ENCODE measurements around the gene HNRNPLL. TPM values are rescaled to one million over a fixed set of nuclear protein-coding genes. Genes with fewer than 3 reads are reported as not detected.
A peak's percentile ranks its signal among the peaks of the same experiment; 100 is the strongest.

The HNRNPLL gene
- polyA plus RNA-seq, 1 of the 3 experiments (the other 2 are of a cell fraction), result 24.4 TPM

DNA sequence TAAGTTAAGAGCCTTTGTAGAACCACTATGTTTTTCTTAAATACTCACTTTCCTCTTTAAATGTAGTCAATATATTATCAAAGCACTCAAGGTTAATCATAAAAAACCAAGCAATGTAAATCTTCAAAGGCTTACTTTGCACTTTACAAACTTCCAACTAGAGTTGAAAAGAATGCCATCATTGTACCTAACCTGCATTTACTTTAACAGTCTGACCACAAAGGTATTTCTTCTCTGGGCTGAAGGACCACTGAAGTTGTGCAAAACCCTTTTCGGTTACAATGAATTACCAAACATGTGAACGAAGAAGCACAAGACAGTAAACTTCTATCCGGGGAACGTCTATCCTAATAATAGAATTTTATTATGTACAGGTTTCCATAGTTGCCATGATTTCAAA, 3.0 kb downstream of the HNRNPLL start (continued):
- no peak for TF ChIP-seq EP300 (IDR thresholded peaks at IDR 0.05; ENCODE audit: borderline replicate concordance in 1 of 2, low read depth in 1 of 2, low read length in 1 of 2)

DNA sequence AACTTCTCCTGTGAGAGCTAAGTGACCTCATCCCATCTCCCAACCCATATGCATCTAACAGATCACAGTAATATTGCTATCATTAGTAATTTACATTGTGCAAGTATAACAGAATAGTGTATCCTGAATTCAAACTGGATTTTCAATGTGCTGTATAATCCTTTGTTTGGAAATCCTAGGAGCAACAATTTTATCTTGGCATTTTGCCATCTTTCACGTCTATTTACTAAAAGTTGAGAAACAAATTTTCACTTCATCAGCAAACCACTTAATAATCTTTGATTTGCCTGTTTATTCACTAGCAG, 3.8 kb downstream of the HNRNPLL start:
- POLR2A ChIA-PET, result interaction anchor here (0.6 to 8.2 kb wide), 2 partner anchors 152 to 235 kb away, joined by 3 to 65 read pairs; partner anchors contain the start of gene SRSF7
- peak overlapping the region in 1 of 2 experiments; percentile 94; a peak in 1 of 4 replicates for H3K4me3 ChIP-seq (ENCODE audit: low read depth in 2 of 2, low read length in 1 of 2)

More for the DNA sequence above, 3.8 kb downstream of the HNRNPLL start:
- H3K9me3 ChIP-seq, result no peaks in the 10 kb centered on the region
- peaks cover 9 to 18% of the 10 kb centered on the region in 2 experiments for H3K4me1 ChIP-seq (ENCODE audit: control insufficient read depth in 1 of 2, insufficient read depth in 2 of 2, low read depth in 1 of 2, low read length in 1 of 2)
- H3K9me2 ChIP-seq, result no peaks in the 10 kb centered on the region
- peaks cover 73% of the 10 kb centered on the region for H4K20me1 ChIP-seq (ENCODE audit: insufficient read depth)
- WGBS (ENCODE audit: low lambda C conversion rate), result 37% methylated on average over 1 of the region's 1 CpG
- no peak overlapping the region for H2AFZ ChIP-seq (ENCODE audit: low read depth)
- CTCF ChIA-PET, result interaction anchor here (0.6 to 17.0 kb wide), 4 partner anchors 17 to 144 kb away, joined by 3 to 308 read pairs (median 4); no protein-coding TSS in a partner anchor
- H3K36me3 ChIP-seq (replicated peaks in 1 of 2; ENCODE audit: control insufficient read depth in 1 of 2, insufficient read depth in 2 of 2, low read length in 1 of 2), result no peaks in the 10 kb centered on the region
- no peak for DNase-seq
- peak overlapping the region; percentile 95; the same call in 1 of the 2 replicates for H3K9ac ChIP-seq
- peak overlapping the region; percentile 74 for H3K4me2 ChIP-seq
- peaks cover 87% of the 10 kb centered on the region for H3K79me2 ChIP-seq (ENCODE audit: insufficient read depth)
- H3K27ac ChIP-seq (ENCODE audit: low read depth in 2 of 2, low read length in 1 of 2), result no peak overlapping the region
- H3F3A ChIP-seq (replicated peaks; ENCODE audit: insufficient read depth), result peaks cover 9% of the 10 kb centered on the region
- TF ChIP-seq GABPA (IDR thresholded peaks at IDR 0.05; ENCODE audit: low read depth) (no peak), FOXM1 (IDR thresholded peaks at IDR 0.05; ENCODE audit: low read depth) (no peak), FOSL2 (IDR thresholded peaks at IDR 0.05; ENCODE audit: borderline replicate concordance, low read depth) (no peak), MEF2A (IDR thresholded peaks at IDR 0.05; ENCODE audit: borderline replicate concordance, low read depth) (no peak), GATA2 (CRISPR knock-in tag; IDR thresholded peaks at IDR 0.05) (no peak), RXRA (IDR thresholded peaks at IDR 0.05; ENCODE audit: borderline replicate concordance, low read depth) (no peak), MXI1 (IDR thresholded peaks at IDR 0.05; ENCODE audit: low read depth, low read length) (no peak), NFIC (IDR thresholded peaks at IDR 0.05; ENCODE audit: borderline replicate concordance) (no peak; the same call in 1 of the 2 replicates), SMC3 (IDR thresholded peaks at IDR 0.05; ENCODE audit: low read depth, low read length) (no peak), TAF1 (IDR thresholded peaks at IDR 0.05; ENCODE audit: borderline replicate concordance, low read depth, low read length) (no peak), FOXJ3 (CRISPR knock-in tag; IDR thresholded peaks at IDR 0.05) (no peak), JUND (IDR thresholded peaks at IDR 0.05) (no peak)
- TF ChIP-seq, protein P1, sequence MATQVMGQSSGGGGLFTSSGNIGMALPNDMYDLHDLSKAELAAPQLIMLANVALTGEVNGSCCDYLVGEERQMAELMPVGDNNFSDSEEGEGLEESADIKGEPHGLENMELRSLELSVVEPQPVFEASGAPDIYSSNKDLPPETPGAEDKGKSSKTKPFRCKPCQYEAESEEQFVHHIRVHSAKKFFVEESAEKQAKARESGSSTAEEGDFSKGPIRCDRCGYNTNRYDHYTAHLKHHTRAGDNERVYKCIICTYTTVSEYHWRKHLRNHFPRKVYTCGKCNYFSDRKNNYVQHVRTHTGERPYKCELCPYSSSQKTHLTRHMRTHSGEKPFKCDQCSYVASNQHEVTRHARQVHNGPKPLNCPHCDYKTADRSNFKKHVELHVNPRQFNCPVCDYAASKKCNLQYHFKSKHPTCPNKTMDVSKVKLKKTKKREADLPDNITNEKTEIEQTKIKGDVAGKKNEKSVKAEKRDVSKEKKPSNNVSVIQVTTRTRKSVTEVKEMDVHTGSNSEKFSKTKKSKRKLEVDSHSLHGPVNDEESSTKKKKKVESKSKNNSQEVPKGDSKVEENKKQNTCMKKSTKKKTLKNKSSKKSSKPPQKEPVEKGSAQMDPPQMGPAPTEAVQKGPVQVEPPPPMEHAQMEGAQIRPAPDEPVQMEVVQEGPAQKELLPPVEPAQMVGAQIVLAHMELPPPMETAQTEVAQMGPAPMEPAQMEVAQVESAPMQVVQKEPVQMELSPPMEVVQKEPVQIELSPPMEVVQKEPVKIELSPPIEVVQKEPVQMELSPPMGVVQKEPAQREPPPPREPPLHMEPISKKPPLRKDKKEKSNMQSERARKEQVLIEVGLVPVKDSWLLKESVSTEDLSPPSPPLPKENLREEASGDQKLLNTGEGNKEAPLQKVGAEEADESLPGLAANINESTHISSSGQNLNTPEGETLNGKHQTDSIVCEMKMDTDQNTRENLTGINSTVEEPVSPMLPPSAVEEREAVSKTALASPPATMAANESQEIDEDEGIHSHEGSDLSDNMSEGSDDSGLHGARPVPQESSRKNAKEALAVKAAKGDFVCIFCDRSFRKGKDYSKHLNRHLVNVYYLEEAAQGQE (IDR thresholded peaks at IDR 0.05; ENCODE audit: low read depth, low read length), result no peak
- TF ChIP-seq, protein P2, sequence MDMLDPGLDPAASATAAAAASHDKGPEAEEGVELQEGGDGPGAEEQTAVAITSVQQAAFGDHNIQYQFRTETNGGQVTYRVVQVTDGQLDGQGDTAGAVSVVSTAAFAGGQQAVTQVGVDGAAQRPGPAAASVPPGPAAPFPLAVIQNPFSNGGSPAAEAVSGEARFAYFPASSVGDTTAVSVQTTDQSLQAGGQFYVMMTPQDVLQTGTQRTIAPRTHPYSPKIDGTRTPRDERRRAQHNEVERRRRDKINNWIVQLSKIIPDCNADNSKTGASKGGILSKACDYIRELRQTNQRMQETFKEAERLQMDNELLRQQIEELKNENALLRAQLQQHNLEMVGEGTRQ (IDR thresholded peaks at IDR 0.05; ENCODE audit: borderline replicate concordance, low read depth, low read length), result no peak
- TF ChIP-seq, protein P3, sequence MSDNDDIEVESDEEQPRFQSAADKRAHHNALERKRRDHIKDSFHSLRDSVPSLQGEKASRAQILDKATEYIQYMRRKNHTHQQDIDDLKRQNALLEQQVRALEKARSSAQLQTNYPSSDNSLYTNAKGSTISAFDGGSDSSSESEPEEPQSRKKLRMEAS (IDR thresholded peaks at IDR 0.05; ENCODE audit: low read depth), result no peak
- TF ChIP-seq, protein P4, sequence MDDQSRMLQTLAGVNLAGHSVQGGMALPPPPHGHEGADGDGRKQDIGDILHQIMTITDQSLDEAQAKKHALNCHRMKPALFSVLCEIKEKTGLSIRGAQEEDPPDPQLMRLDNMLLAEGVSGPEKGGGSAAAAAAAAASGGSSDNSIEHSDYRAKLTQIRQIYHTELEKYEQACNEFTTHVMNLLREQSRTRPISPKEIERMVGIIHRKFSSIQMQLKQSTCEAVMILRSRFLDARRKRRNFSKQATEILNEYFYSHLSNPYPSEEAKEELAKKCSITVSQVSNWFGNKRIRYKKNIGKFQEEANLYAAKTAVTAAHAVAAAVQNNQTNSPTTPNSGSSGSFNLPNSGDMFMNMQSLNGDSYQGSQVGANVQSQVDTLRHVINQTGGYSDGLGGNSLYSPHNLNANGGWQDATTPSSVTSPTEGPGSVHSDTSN (IDR thresholded peaks at IDR 0.05), result no peak
- H3K27me3 ChIP-seq (ENCODE audit: insufficient read depth), result no peaks in the 10 kb centered on the region

Measured in SK-N-SH (cell line).